Stimulated activated CD4-positive, alpha-beta T cell treated with anti-CD3 and anti-CD28 coated beads, Interleukin-4, amount 100 ng/mL, for 24 hours (primary cell): ENCODE data around the gene RNASE12.
"Not testable (repeated sequence)": the region's sequence is repeated elsewhere in the genome, so short reads cannot be mapped to it uniquely, and the experiment has no call there.

Experiments
- DNase-seq: peaks from one replicate; pipeline ENCODE4 v3.0.0-alpha.2; 2020

RNASE12 gene

GRCh38 chr14:20613094-20614037, 22.2 kb upstream of the RNASE12 start:
- DNase-seq, result peak; percentile 91

DNA sequence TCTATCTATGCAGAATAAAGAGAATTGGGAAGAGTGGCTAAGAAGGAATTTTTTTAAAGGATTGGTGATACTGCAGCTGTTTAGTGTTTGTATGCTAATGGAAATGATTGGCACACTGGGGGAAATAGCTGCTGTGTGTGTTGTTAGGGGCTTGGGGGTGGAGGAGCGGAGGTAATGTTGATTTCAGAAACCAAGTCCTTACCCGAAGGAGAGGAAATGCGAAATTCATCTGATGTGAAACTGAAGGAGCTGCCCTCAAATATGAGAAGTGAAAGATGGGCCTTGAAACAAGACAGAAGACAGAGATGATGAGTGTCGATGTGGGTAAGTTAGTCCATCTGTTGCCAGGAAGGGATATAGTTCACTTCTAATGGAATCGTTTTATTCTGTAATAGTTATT, 21.2 kb upstream of the RNASE12 start:
- no peak for DNase-seq

- DNase-seq, result no peak
Observed at GRCh38 chr14:20611277-20611676, 20.1 kb upstream of the RNASE12 start.

DNA sequence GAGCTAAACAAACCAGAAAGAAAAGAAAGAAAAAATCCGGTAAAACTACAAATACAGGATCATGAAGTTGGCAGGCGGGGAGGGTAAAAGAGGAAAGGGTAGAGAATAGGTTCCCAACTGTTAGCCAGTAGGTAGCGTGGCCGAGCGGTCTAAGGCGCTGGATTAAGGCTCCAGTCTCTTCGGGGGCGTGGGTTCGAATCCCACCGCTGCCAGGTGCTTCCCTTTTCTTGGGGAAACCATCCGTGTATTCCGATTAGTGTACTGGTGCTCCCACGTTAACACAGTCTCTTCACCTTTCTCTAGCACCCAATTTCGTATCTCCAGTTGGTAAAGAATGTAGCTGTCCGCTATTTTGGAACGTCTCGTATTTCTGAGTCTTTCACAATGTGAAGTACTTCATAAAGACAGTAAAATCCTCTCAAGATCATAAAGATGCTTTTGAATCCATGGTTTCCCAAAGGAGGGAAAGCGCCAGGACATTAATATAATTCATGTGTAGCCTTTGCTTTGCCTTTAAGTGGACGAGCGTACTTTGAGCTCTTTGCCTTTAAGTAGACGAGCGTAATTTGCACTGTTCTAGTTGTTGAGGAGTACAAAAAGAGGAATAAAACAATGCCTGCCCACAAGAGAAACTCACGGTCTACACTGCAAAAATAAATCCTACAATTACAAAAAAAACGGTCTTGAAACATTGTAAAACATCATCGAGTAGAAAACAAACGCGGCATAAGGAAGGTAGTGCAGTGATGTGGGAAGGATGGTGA, 19.0 kb upstream of the RNASE12 start:
- peak; percentile 83 for DNase-seq

DNA sequence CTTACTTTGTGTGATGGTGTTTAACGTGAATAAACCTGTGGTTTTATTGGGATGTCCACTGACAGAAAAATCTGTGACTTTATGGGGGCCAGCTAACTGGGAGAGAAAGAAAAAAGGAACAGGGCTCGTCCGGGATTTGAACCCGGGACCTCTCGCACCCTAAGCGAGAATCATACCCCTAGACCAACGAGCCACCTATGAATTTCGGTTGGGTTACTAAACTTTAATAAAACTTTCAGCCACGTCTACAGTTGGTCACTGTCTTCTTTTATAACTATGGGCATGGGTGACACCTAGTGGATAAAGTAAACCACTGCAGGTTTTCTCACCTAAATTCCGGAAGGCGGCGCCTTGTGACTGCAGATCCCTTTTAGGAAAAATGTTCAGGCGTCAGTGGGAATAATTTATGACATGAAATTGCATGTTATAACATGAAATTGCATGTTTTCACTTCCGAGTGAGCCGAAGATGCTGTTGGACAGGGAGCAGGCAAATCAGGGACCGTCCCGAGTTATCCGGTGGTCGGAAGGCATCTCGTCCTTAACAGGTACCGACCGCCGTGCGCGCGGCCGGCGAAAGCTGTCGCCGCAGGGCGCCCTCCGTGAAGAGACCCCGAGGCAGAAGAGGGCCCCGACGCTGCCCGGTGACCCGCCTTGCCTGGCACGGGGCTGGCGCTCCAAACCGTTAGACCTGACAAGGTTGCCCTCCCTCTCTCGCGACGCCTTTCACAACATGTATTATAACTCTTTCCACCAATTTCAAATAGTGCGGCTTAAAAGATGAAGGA, 18.2 kb upstream of the RNASE12 start:
- DNase-seq, result peak; percentile 73

DNA sequence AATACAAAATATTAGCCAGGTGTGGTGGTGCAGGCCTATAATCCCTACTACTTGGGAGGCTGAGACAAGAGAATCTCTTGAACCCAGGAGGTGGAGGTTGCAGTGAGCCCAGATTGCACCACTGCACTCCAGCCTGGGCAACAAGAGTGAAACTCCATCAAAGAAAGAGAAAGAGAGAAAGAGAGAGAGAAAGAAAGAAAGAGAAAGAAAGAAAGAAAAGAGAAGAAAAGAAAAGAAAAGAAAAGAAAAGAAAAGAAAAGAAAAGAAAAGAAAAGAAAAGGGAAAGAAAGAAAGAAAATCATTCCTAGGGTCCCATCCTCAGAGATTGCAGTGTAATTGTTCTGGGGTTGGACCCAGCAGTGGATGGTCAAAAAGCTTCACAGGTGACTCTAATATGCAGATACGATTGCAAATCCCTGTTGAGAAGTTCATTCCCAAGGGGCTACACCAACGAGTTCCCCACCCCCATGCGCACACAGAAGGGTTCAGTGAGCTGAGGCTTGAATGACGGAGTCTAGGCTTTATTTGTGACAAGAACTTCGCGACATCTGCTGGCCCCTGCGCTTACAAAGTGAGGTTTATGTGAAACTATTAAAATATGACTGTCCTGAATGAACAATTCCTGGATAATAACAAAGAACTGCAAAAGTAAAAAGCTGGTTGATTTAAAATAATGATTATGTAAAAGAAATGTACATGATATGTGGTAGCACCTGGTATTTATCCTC, 17.4 kb upstream of the RNASE12 start:
- no peak for DNase-seq

- no peak for DNase-seq
Observed at GRCh38 chr14:20607617-20608016, 16.4 kb upstream of the RNASE12 start.

DNA sequence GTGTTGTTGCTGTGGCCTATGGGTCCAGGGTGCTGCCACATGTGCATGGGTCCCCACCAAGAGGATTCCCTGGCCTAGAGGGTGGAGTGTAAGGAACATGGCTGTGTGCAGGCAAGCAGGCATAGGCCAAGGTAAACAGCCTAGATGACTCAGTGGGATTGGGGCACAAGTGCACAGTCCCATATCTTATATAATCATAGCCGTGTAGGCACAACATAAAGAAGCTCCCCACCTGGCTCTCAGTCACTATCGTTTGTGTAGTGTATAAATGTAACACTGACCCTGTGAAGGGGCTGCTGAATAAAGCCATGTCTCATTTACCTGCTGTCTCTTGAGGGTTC, 15.7 kb upstream of the RNASE12 start:
- no peak for DNase-seq

- no peak for DNase-seq
Observed at GRCh38 chr14:20606190-20606901, 15.2 kb upstream of the RNASE12 start.

DNA sequence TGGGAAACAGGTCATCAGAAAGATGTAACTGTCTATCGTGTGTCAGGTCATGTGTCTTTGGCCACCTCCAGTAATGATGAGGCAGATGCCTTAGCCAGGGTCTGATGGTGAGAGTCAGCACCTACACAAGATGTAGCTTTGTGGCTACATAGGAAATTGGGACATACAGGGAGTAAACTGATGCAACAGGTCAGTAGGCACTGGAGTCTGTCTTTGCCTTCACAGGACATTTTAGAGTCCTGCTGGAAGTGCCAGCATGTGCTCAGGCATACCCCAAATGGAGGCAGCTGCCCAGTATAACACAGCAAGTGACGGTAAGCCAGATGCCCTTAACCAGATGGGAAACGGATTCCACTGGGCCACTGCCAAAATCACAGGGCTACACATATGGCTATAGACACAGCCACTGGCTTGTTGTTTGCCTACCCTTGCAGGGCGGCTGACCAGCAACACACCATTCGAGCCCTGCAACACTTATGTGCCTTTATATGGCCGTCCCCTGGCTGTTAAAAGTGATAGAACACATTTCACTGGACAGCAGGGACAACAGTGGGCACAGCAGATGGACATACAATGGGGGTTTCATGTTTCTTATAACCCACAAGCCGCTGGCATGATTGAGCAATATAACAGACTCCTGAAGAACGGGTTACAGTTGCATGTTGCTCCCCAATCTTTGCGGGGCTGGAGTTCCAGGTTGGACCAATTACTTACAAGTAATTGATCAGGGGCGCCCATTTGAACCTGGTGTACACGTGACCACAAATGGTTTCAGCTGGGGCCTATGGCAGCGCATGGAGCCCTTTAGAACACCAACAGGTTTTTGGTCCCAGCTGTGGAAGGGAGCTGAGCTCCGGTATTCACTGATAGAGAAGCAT, 12.9 kb upstream of the RNASE12 start:
- DNase-seq, result no peak

GRCh38 chr14:20602583-20602982, 11.4 kb upstream of the RNASE12 start:
- DNase-seq, result no peak

- no peak for DNase-seq
Observed at GRCh38 chr14:20601522-20601921, 10.3 kb upstream of the RNASE12 start.

DNA sequence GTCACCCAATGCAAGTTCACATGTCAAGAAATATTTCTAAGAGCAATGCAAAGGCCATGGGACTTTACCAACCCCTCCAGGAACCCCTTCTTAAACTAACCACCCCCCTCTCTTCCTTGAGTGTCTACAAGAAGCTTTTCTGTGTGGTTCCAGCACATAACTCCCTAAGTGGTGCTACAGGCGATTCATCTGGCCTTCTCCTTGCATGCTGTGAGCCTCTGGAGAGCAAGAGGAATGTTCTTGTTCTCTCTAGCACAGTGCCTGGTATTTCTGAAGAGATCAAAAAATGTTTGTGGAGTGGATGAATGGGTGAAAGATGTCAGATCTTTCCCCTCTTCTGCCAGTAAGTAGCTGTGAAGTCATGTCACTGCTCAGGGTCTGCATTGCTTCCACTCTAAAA, 5.9 kb upstream of the RNASE12 start:
- DNase-seq, result no peak

GRCh38 chr14:20595726-20596125, 4.5 kb upstream of the RNASE12 start:
- DNase-seq, result not testable (repeated sequence)

- no peak for DNase-seq
Observed at GRCh38 chr14:20592574-20592973, 1.4 kb upstream of the RNASE12 start.

GRCh38 chr14:20587489-20588154, 3.6 kb downstream of the RNASE12 start, which contains the start of gene RNASE11:
Gene RNASE11, minus strand, starts transcription at chr14:20588001.
- no peak for DNase-seq

GRCh38 chr14:20583908-20584307, 7.3 kb downstream of the RNASE12 start:
- DNase-seq, result no peak

DNA sequence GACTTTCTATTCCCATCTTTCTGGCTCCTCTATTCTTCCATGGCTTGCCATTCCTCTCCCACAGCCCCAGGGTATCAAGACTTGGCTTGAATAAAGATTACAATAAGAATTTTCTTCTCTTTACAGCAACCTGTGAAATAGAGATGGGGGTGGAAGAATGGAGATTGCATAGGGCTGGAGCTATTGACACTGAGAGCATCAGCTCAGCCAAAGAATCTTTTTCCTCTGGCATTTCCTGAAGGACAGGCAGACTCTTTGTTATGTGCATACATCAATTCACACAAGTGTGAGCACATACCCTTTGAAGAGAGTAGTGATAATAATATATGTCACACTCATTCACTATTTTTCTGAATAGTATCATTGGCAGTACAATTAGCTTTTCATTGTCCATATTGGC, 8.0 kb downstream of the RNASE12 start:
- no peak for DNase-seq

DNA sequence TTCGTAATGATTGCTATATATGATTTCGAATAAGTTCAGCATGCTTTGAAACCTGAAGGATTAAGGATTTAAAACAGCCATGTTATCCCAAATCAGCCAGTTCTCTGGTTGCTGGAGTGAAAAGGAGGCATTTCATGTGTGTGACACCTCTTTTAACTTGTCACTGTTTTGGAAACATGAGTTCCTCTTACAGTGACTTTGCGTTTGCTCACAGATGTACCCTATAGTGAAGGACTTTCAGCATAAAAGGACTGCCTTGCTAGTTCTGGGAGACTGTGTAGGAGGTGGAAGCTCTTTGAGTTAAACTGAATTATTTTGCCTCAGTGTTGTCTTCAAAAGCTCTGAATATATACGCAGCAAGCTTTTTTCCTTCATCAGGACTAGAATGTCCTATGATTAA, 10.9 kb downstream of the RNASE12 start:
- no peak for DNase-seq

DNA sequence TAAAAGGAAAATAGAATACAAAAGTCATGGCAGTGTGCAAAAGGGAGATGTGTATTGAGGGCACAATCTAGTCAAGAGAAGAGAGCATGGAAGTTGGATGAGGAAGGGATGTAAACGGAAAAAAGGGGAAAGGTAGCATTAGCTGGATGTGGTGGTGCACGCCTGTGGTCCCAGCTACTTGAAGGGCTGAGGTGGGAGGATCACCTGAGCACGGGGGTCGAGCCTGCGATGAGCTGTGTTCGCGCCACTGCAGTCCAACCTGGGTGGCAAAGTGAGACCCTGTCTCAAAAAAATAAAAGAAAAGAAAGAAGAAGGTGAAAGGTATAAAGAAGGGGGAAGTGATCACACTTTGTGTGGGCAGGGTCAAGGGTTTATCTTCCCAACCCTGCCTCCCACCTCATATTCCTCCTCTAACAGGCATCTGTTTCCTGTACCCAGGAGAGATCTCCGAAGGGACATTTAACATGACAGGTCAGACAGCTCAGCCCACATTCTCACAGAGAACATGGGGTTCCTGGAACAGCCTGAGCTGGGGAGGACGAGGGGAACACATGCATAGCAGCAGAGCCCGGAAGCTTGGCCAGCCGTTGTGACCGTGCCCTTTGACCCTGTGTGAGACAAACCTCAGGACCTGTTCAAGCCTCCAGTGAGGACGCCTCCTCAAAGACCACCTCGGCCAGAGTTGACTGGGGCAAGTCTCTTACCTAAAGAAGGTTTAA, 12.2 kb downstream of the RNASE12 start:
- no peak for DNase-seq
